Stimulated activated CD8-positive, alpha-beta memory T cell treated with anti-CD3 and anti-CD28 coated beads, Interleukin-12 subunit alpha, Interleukin-12 subunit beta, amount 100 ng/mL, for 1 hour (primary cell): ENCODE data around the gene G3BP1.
A peak's percentile ranks its signal among the peaks of the same experiment; 100 is the strongest.
"Not testable (repeated sequence)": the region's sequence is repeated elsewhere in the genome, so short reads cannot be mapped to it uniquely, and the experiment has no call there.

ENCODE experiments used
- DNase-seq: peaks from one replicate; pipeline ENCODE4 v3.0.0-alpha.2; 2020; ENCODE audit warnings: low read depth

Gene G3BP1

GRCh38 chr5:151771259-151772028 lies at the start of gene G3BP1:
Gene G3BP1, plus strand, starts transcription at chr5:151771954. Its CDS starts 14,667 bp downstream, at chr5:151786621.
- peak; percentile 99 for DNase-seq

DNA sequence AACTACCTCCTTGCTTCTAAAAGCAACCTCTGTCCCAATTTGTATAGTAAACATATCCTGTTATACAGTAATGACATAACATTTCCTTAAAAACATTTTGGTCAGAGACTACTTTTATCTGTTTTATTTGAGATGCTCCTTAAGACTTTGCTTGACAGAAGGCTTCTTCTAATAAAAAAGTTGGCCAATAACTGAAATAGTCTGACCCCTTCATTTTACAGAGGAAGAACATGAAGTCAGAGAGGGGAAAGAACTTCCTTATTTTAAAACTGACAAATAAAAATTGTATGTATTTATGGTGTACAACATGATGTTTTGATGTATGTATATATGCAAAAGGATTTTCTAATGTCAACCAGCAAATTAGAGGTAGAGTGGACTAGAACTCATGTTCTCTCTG lies 49.2 kb upstream of the G3BP1 start:
- DNase-seq = no peak

DNA sequence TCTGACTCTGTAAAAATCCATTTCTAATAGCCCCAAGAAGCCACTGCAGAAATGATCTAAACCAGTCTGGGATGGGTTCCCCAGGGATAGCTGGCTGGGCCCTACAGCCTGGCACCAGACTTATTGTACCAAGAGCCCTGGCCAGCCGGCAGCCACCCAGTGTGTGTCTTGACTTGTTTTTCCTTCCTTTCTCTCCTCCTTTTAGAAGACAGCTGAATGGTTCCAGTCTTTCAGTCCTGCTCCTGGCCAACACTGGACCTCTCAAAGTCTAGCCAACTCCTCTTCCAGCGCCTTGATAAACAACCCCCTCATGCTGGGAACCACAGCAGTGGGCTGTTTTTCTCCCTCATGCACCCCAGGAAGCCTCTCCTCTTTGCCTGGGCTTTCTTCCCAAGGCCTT lies 47.4 kb upstream of the G3BP1 start:
- no peak for DNase-seq

DNA sequence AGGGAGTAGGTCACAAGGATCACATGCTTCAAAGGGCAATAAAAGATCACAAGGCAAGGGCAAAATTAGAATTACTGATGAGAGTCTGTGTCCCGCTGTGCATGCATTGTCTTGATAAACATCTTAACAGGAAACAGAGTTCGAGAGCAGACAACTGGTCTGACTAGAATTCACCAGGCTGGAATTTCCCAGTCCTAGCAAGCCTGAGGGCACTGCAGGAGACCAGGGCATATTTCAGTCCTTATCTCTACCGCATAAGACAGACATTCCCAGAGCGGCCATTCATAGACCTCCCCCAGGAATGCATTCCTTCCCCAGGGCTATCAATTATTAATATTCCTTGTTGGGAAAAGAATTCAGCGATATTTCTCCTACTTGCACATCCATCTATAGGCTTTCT lies 42.2 kb upstream of the G3BP1 start:
- not testable (repeated sequence) for DNase-seq

DNA sequence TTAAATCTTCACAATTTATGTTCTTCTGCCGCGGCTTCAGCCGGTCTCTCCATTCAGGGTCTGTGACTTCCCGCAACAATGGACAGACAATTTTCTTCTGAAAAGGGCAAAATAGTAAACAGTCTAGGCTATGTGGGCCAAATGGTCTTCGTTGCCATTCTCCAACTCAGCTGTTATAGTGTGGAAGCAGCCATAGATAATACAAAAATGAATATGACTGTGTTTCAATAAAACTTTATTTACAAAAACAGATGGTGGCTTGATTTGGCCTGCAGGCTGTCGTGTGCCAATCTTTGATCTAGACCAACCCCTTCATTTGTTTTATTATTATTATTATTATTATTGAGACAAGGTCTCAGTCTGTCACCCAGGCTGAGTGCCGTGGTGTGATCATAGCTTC lies 41.4 kb upstream of the G3BP1 start:
- no peak for DNase-seq

DNA sequence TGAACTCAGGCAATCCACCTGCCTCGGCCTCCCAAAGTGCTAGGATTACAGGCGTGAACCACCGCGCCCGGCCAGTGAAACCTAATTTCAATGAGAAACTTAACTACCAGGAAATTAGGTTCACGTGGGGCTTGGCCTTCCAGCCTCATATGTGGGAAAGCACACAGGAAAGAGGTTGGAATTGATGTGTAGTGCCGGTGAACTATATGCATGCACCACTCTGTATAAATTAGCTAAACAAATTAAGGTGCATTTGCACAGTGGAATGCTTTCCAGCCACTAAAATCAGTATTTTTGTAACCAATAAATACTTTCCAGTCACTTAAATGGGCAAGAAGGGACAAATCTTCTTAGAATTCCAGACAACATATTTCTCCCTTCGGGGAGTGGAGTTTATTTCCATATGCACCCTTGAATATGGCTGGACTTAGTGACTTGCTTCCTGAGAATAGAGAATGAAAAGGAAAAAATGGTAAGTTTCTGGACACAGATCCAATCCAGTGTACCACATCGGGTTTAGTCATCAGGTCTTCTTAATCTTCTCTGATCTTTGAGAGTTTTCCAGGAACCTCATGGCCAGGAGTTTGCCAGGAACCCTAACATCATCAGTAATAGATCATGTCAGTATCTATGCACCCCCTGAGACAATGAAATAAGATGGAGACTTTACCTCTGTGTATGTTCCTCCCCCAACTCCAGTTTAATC lies 38.2 kb upstream of the G3BP1 start:
- no peak for DNase-seq

GRCh38 chr5:151734064-151734408 lies 37.7 kb upstream of the G3BP1 start:
- no peak for DNase-seq

DNA sequence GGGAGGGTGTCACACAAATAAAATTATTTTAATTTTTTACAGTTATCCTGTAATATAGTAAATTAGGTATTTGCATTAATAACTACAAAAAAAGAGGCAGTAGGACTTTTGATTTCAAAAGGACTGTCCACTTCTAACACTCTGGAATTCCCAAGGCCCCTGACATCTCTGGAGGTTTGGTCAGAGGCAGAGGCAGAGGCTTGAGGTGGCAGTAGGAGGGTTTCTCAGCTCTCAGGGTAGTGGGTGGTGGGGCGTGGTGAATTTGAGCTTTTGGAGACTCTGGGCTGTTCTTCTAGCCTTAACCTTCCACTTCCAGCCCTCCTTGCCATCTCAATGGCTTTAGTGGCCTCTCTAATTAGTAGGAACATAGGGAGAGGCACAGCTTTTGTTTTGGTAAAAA lies 36.1 kb upstream of the G3BP1 start:
- no peak for DNase-seq

GRCh38 chr5:151737431-151737830 lies 34.3 kb upstream of the G3BP1 start:
- no peak for DNase-seq

GRCh38 chr5:151738125-151738848 lies 33.5 kb upstream of the G3BP1 start:
- no peak for DNase-seq

DNA sequence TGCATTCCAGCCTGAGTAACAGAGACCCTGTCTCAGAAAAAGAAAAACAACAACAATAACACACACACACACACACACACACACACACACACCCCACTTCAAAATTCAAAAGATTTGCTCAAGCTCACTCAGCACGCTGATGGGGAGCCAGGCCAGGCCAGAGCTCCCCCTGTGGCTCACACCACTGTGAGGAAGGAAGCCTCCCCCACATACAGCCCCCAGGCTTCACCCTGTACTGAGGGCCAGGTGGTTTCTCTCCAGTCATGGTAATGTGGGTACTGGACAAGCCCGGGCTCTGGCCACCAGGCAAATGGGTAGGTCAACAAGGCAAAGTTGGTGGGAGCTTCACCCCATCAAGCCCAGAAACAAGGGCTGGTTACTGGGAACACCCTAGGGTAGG lies 32.4 kb upstream of the G3BP1 start:
- no peak for DNase-seq

- DNase-seq = no peak
These were observed 31.8 kb upstream of the G3BP1 start for GRCh38 chr5:151739939-151740335.

DNA sequence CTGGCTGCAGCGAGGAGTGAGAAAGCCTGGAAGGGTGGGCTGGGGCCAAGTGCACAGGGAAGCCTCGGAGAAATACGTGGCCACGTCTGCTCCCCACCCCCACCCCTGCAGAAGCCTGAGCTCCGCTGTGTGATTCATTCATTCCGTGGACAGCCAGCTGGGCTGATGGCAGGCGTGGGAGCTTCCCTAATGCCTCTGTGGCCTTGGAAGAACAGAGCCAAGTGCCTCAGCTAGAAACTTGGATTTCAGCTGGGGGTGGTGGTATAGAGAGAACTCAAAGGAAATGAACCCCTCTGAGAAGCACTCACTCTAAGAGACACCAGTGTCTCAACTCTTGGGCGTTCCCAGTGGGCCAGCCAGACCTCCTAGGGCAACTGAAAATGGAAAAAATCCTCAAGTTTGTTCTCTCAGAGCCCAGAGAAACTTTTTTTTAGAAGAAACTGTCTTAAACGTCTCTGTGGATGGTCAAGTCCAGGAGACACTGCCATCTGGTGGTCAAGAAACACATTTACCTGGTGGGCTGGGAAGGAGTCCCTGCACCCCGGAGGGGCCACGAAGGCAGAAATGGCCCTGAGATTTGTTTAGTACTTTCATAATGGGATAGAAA lies 31.3 kb upstream of the G3BP1 start:
- DNase-seq = peak; percentile 29

DNA sequence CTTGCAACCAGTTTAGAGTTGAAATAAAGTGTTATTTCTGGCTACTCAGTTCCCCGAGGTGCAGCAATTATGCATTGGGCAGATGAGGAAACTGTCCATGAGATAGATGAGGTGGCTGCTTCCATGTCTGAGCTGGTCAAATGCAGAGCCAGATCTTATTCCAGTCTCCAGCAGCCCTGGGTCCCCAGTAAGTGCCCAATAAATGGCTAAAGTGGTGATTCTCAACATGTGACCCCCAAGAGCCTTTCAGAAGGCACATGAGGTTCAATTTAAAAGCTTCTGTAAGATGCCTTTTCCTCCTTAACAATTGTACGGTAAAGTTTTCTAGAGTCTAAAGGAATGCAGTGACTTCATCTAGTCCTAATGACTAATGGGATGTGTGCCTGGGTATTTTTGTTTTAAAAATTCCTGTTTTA lies 30.8 kb upstream of the G3BP1 start:
- no peak for DNase-seq

GRCh38 chr5:151741678-151742423 lies 29.9 kb upstream of the G3BP1 start:
- no peak for DNase-seq

DNA sequence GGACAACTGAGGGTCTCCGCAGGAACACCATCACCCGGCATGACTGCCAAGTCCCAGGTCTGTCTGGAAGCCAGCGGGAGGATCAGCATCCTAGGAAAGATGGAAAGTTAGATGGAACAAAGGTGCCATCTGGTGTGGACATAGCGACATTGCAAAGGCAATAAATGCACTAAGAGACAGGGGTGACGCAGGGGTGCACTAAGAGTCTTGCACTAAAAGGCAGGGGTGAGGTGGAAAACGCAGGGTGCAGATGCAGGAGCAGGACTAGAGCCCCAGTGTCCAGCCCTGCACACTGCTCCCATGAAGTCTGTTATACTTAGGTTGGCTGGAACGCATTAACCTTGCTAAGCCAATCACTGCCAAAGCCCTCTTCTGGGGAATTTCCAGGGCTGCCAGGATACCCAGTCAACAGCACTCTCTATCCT lies 28.9 kb upstream of the G3BP1 start:
- DNase-seq = no peak

GRCh38 chr5:151743530-151743929 lies 28.2 kb upstream of the G3BP1 start:
- DNase-seq = no peak

DNA sequence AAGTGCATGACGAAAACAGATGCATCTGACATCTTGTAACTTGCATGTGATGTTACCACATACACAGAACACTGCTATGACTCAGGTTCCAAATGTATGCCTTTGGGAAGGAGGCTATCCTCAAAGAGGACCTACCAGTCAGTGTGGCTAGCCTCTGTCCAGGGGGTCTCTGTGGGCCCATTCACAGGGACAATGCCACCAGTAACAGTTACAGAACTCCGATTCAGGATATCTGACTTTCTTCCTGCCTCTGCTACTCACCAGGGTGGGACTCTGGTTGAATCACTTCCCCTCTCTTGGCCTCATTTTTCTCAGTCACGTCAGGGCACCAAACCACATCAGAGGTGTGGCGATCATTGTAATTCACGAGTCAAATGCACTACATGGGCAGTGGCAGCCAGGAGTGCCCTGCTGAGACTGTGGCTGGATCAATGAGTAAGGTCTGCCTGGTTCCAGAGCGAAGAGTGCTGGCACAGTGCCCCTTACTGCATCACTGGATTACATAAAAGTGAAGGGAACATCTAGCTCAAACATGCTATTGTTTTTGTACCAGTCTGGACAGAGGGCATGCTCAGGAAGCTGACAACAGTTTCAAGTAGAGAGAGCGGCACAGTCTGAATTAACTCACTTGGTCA lies 26.6 kb upstream of the G3BP1 start:
- peak; percentile 12 for DNase-seq

DNA sequence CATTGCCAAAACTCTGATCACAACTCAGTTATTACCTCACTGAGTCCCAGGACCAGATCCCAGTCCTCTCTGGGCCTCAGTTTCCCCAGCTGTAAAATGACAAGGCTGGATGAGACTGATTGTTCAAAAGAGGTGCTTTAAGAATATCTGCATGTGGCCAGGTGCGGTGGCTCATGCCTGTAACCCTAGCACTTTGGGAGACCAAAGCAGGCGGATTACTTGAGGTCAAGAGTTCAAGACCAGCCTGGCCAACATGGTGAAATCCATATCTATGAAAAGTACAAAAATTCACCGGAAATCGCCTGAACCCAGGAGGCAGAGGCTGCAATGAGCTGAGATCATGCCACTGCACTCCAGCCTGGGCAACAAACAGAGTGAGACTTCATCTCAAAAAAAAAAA lies 21.6 kb upstream of the G3BP1 start:
- DNase-seq = no peak

GRCh38 chr5:151751091-151751490 lies 20.7 kb upstream of the G3BP1 start:
- no peak for DNase-seq

DNA sequence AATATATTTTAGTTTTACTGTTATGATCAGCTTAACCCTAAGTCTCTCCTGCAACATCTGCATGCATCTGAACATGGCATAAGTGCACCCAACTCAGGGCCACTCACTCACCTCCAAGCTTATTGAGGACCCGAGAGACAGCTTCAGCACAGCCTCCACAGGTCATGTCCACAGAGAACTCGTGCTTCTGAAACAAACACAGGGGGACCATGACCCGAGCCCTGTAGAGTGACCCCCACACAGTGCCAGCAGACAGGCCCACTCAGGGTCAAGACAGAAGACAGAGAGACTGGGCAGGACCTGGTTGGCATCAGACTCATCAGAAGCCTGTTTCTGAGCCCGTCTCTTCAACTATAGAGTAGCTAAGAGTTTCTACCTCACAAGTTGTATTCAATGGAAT lies 20.2 kb upstream of the G3BP1 start:
- no peak for DNase-seq
